Activated CD8-positive, alpha-beta memory T cell treated with anti-CD3 and anti-CD28 coated beads for 36 hours (primary cell): Measurements from ENCODE around the gene LSM12. TPM values are rescaled to one million over a fixed set of nuclear protein-coding genes. Genes with fewer than 3 reads are reported as not detected.

Experiments
- CTCF ChIA-PET: fragments of 350-600 bp; sonication (Branson Sonifier 250); formaldehyde crosslinking; loops from one replicate; lab custom pipeline; 2021; ENCODE audit warnings: antibody characterized with exemption; lab: Charles Lee
- POLR2A ChIA-PET: fragments of 350-600 bp; sonication (Branson Sonifier 250); formaldehyde crosslinking; loops from one replicate; lab custom pipeline; 2021; ENCODE audit warnings: antibody characterized with exemption; lab: Charles Lee
- total RNA-seq, 2 experiments: library from RNA; stranded (reverse); gene quantifications; one replicate each; pipeline ENCODE4 v1.2.3, GENCODE V29; 2021

Gene LSM12
- total RNA-seq, 2 experiments from 2014 or later = 91.3 to 95.4 TPM

DNA sequence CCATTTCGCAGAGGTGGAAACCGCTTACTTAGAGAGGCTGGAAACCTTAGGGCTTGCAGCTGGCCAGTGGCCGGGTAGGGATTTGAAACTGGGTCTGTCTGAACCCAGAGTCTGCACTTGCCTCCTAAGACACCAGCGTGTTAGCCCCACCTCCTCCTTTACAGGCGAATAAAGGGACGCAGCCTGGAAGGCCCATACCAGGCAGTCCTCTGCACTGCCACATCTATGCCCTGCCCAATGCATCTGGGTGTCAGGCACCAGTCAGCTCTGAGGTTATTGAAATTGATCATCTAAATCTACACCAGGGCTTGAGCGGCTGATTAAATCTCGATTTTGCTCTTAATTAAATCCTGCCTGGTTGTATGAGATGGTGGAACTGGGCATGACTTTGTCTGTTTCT lies 82.0 kb downstream of the LSM12 start:
- CTCF ChIA-PET = interaction anchor here (1.2 kb wide), 1 partner anchor 106 kb away, joined by 3 read pairs; no protein-coding TSS in a partner anchor
- POLR2A ChIA-PET = no interaction called here

Other genes with a start within 250 kb of the LSM12 start
- gene MPP3, start 233.5 kb downstream of the LSM12 start, total RNA-seq = under 1 TPM; 0.40 to 0.78 TPM
- gene CD300LG, start 219.5 kb downstream of the LSM12 start, total RNA-seq = not detected
- 1 to 10 TPM; 1.6 to 1.7 TPM for gene MPP2, start 159.1 kb downstream of the LSM12 start, total RNA-seq
- not detected for gene PPY, start 124.2 kb downstream of the LSM12 start, total RNA-seq
- gene PYY, start 112.7 kb downstream of the LSM12 start, total RNA-seq = not detected
- gene NAGS, start 62.0 kb downstream of the LSM12 start, total RNA-seq = 1 to 10 TPM in 1 of 2 experiments, under 1 TPM in 1; 0.63 to 1.1 TPM
- gene TMEM101, start 51.7 kb downstream of the LSM12 start, total RNA-seq = 10 to 100 TPM; 29.5 to 31.0 TPM
- gene G6PC3, start 4.1 kb upstream of the LSM12 start, total RNA-seq = 10 to 100 TPM; 36.5 to 37.8 TPM
- 10 to 100 TPM; 18.9 to 20.7 TPM for gene HDAC5, start 57.0 kb upstream of the LSM12 start, total RNA-seq
- 10 to 100 TPM; 16.7 to 17.5 TPM for gene HROB, start 75.3 kb upstream of the LSM12 start, total RNA-seq
- under 1 TPM; 0.15 to 0.23 TPM for gene ASB16, start 104.0 kb upstream of the LSM12 start, total RNA-seq
- gene TMUB2, start 120.3 kb upstream of the LSM12 start, total RNA-seq = 10 to 100 TPM; 17.6 to 17.8 TPM
- 100 to 1,000 TPM; 102 to 104 TPM for gene ATXN7L3, start 133.2 kb upstream of the LSM12 start, total RNA-seq
- 100 to 1,000 TPM; 170 to 175 TPM for gene UBTF, start 153.0 kb upstream of the LSM12 start, total RNA-seq
- gene SLC4A1, start 201.5 kb upstream of the LSM12 start, total RNA-seq = not detected
- gene RUNDC3A, start 241.9 kb upstream of the LSM12 start, total RNA-seq = under 1 TPM in 1 of 2 experiments, not detected in 1; 0.34 TPM